C4-2B (cell line): ENCODE measurements around the gene WDR4.
A peak's percentile ranks its signal among the peaks of the same experiment; 100 is the strongest.
"Not testable (repeated sequence)": the region's sequence is repeated elsewhere in the genome, so short reads cannot be mapped to it uniquely, and the experiment has no call there.

ENCODE experiments used
- H3K27ac ChIP-seq: fragments of 450-650 bp; 2 replicates; pipeline ENCODE4 v1.5.1; 2017
- ZFX ChIP-seq: fragments of 450-650 bp; IDR thresholded peaks from 2 replicates; pipeline ENCODE4 v1.6.1; 2017
- TF ChIP-seq, protein P1 (sequence below): fragments of 450-650 bp; conservative IDR thresholded peaks from 2 replicates; pipeline ENCODE4 v1.5.1; 2017; ENCODE audit warnings: mild to moderate bottlenecking

Gene WDR4

DNA sequence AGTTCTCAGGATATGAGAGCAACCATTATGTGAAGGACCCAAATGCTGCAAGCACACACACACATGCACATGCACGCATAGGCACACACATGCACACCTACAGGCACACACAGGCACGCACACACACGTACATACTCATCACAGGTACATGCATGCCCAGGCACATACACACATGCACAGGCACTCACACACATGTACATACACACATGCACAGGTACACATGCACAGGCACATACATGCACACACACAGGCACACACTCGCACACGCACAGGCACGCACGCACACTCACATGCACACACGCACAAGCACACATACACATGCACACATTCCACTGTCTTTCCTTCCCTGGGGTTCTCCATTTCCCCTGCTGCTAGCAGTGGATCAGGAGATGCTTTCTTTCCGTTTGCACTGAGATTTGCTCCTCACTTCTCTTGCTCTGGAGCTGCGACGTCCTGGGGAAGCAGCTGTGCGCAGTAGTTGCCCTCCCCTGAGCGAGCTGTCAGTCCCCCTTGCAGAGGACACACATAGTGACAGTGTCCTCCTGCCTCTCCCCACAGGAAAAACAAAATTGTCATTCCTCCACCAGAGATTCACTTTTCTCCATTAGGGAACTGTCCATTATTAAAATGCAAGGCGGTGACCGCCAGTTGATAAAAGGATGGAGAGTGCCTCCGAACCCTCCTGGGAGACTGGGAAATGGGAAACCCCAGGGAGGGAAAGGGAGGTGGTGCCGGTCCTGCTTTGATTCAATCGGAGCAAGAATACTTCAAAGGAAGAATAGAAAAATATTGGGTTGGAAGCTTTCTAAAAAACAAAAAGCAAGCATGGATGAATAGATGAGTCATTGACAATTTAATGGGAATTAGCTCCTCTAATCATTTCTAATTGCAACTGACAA lies 69.5 kb downstream of the WDR4 start:
- TF ChIP-seq ZFX, result no peak
- TF ChIP-seq, protein P1, sequence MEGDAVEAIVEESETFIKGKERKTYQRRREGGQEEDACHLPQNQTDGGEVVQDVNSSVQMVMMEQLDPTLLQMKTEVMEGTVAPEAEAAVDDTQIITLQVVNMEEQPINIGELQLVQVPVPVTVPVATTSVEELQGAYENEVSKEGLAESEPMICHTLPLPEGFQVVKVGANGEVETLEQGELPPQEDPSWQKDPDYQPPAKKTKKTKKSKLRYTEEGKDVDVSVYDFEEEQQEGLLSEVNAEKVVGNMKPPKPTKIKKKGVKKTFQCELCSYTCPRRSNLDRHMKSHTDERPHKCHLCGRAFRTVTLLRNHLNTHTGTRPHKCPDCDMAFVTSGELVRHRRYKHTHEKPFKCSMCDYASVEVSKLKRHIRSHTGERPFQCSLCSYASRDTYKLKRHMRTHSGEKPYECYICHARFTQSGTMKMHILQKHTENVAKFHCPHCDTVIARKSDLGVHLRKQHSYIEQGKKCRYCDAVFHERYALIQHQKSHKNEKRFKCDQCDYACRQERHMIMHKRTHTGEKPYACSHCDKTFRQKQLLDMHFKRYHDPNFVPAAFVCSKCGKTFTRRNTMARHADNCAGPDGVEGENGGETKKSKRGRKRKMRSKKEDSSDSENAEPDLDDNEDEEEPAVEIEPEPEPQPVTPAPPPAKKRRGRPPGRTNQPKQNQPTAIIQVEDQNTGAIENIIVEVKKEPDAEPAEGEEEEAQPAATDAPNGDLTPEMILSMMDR, result no peak
- no peak overlapping the region for H3K27ac ChIP-seq

DNA sequence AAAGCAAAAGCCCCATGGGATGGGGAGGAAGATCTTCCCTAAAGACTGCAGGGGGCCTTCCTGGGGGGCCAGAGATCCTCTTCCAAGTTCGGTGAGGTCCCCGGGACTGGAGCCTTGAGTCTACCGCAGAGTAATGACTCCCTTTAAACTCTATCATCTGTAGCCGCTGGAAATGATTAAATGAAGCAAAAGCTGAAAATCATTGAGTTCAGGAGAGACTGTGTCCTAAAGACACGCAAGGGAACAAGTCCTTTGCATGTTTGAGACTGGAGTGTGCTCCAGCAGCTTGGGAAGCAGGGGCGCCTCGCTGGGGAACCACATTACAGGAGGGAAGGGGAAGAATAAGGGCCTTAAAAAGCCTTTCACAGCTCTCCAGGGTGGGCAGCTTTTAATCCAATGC lies 70.2 kb downstream of the WDR4 start:
- no peak for TF ChIP-seq ZFX
- TF ChIP-seq, protein P1, result no peak
- no peak overlapping the region for H3K27ac ChIP-seq

DNA sequence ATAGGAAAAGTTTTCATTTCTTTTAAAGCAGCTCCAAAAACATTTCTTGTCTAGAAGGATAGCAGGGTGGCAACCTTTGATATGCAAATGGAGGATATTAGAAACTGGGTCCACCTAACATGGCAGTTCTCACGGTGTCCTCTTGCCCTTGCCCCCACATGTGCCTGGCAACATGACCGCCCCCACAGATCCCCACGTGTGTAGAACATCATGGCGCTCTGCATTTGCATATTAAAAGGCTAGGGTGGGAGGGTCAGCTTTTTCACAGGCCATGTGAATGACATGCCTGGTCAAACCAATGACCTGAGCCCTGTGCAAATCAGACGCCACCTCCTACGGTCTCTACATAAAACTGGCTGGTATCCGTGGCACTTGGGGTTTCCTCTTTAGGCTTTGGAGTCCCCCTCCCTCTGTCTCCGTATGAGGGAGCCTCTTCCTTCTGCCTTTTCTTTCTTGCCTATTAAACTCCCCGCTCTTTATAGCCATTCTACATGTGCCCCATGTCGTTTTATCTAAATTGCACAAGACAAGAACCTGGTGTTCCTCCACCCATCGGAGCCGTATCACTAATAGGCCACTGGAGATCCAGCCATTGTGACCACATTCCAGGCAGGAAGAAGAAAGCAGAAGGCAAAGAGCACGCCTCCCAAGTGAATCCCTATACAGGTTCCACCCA lies 71.3 kb downstream of the WDR4 start:
- H3K27ac ChIP-seq, result no peak overlapping the region
- TF ChIP-seq, protein P1, result no peak
- TF ChIP-seq ZFX, result no peak

DNA sequence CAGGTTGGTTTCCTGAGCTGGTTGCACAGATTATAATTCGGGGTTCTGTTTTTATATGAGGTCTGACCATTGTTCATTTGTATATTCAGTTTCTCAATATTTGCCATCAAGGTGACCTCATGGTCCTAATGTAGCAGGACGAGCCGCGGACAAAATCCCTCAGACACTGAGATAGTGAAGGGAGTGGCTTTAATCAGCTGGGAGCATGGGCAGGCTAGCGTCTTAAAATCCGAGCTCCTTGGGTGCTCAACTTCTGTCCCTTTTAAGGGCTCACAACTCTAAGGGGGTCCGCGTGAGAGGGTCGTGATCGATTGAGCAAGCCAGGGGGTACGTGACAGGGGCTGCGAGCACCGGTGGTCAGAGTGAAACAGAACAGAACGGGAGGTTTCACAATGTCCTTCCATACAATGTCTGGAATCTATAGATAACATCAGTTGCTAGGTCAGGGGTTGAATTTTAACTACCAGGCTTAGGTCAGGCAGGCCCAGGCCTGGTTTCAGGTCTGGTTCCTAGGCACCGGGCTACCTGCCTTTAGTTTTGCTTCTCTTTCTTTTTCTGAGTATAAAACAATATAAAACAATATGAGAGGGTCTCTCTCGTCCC lies 71.9 kb downstream of the WDR4 start:
- not testable (repeated sequence) for H3K27ac ChIP-seq

DNA sequence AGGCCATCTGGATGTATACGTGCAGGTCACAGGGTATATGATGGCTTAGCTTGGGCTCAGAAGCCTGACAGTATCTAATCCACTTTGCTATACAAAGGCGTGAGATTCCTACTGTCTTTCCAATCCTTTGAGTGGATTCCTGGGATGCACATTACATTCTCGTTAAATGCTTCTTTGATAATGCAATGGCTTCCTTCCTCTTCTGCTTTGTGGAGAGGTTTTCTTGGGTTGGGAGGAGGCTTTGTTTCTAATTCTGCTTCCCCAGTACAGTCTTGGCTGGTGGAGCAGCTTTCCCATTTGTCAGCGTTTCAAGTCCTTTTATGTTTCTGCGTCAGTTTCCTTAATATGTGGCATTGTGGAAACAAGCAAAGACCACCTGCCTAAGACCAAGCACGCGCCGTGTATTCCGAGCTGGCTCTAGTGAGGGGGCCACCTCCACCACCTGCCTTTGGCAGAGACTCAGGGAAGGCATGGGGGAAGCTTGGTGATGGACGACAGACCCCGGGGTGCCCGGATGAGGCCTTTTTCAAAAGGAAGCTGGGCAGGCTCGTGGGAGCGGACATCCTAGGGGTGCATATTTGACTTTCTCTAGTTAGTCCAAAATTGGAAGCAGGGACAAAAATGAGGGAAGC lies 72.7 kb downstream of the WDR4 start:
- TF ChIP-seq, protein P1, result no peak
- TF ChIP-seq ZFX, result no peak
- H3K27ac ChIP-seq, result no peak overlapping the region

- peak overlapping the region; percentile 77; the same call in 1 of the 2 replicates for H3K27ac ChIP-seq
Observed at GRCh38 chr21:42801616-42802015, 77.7 kb downstream of the WDR4 start.

- H3K27ac ChIP-seq, result peak overlapping the region; percentile 55; the same call in 1 of the 2 replicates
- TF ChIP-seq, protein P1, result no peak
- no peak for TF ChIP-seq ZFX
Observed at GRCh38 chr21:42799948-42800347, 79.4 kb downstream of the WDR4 start.

- no peak overlapping the region for H3K27ac ChIP-seq
- TF ChIP-seq, protein P1, result no peak
- TF ChIP-seq ZFX, result no peak
Observed at GRCh38 chr21:42799516-42799915, 79.8 kb downstream of the WDR4 start.
